ENCODE results near the gene HEG1. TPM values are rescaled to one million over a fixed set of nuclear protein-coding genes. Genes with fewer than 3 reads are reported as not detected.

Gene HEG1, protein sequence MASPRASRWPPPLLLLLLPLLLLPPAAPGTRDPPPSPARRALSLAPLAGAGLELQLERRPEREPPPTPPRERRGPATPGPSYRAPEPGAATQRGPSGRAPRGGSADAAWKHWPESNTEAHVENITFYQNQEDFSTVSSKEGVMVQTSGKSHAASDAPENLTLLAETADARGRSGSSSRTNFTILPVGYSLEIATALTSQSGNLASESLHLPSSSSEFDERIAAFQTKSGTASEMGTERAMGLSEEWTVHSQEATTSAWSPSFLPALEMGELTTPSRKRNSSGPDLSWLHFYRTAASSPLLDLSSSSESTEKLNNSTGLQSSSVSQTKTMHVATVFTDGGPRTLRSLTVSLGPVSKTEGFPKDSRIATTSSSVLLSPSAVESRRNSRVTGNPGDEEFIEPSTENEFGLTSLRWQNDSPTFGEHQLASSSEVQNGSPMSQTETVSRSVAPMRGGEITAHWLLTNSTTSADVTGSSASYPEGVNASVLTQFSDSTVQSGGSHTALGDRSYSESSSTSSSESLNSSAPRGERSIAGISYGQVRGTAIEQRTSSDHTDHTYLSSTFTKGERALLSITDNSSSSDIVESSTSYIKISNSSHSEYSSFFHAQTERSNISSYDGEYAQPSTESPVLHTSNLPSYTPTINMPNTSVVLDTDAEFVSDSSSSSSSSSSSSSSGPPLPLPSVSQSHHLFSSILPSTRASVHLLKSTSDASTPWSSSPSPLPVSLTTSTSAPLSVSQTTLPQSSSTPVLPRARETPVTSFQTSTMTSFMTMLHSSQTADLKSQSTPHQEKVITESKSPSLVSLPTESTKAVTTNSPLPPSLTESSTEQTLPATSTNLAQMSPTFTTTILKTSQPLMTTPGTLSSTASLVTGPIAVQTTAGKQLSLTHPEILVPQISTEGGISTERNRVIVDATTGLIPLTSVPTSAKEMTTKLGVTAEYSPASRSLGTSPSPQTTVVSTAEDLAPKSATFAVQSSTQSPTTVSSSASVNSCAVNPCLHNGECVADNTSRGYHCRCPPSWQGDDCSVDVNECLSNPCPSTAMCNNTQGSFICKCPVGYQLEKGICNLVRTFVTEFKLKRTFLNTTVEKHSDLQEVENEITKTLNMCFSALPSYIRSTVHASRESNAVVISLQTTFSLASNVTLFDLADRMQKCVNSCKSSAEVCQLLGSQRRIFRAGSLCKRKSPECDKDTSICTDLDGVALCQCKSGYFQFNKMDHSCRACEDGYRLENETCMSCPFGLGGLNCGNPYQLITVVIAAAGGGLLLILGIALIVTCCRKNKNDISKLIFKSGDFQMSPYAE (N-terminal part only)
- 81.5 and 146 TPM in 2 replicates for total RNA-seq

DNA sequence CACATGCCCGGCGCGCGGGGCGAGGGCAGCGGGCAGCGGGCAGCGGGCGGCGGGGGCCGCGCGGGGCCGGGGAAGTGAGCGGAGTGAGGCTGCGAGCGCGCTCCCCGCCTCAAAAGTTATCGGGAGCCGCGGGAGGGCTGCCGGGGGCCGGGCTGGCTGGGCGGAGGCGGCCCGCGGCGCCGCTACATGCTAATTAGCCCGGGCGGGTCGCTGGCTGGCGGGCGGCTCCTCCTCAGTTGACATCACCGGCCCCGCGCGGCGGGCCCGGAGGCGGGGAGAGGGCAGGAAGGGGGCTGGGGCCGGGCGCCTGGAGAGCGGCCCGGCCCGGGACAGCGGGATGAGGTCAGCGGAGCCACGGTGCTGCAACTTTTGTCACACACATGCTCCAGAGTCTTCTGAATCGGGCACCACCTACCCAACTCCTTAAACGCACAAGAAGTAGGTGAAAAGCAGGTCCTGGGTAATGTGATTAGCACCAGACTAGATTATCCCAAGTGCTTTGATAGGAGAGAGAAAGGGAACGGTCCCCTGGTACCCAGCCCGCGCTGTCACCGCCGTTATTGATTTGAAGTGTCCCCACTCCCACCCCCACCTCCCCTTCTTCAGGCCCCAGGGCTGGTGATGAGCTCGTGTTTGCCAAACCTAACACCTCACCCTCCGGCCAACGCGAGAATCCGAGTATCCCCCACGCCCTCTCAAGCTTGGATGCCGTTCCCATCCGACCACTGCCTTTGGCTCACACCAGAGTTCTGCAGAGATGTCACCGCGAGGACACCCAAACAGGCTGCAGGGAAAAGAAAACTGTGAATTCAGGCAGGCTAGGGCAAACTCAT, at the start of gene HEG1:
Gene HEG1 (minus strand): TSS at position 85 of the 833 bp plus-strand sequence. CDS start 107 bp downstream, outside the sequence.

DNA sequence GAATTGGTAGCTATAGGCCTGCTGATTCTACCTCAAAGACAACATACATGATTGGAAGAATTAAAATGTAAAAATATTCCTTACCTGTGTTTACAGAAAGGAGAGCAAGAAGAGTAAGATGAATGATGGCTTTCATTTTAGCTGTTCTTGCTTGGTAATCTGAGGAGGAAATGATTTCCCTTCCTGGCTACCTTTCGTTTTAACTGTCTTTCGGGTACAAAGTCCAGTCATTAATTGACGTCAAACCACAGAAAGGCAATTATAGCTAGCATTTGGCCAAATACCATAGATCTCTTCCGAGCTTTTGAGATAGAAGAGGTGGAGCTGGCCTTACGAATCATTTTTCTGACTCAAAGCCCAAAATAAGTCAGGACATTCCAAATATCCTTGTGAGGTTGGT, 121.2 kb downstream of the HEG1 start, which contains the start of gene MUC13:
Gene MUC13 (minus strand): TSS at position 175 of the 400 bp plus-strand sequence. CDS start 39 bp downstream, at position 136.

Other genes starting within 250 kb of the HEG1 start
- 543 and 583 TPM in 2 replicates for gene ITGB5, start 168.6 kb downstream of the HEG1 start, total RNA-seq
- gene MUC13, start 121.2 kb downstream of the HEG1 start, total RNA-seq: not detected in 2 replicates
- gene SLC12A8, start 156.8 kb upstream of the HEG1 start, total RNA-seq: 1.3 and 2.6 TPM in 2 replicates